ENCODE data around the gene SLC4A2.
A peak's percentile ranks its signal among the peaks of the same experiment; 100 is the strongest.

The SLC4A2 gene

DNA sequence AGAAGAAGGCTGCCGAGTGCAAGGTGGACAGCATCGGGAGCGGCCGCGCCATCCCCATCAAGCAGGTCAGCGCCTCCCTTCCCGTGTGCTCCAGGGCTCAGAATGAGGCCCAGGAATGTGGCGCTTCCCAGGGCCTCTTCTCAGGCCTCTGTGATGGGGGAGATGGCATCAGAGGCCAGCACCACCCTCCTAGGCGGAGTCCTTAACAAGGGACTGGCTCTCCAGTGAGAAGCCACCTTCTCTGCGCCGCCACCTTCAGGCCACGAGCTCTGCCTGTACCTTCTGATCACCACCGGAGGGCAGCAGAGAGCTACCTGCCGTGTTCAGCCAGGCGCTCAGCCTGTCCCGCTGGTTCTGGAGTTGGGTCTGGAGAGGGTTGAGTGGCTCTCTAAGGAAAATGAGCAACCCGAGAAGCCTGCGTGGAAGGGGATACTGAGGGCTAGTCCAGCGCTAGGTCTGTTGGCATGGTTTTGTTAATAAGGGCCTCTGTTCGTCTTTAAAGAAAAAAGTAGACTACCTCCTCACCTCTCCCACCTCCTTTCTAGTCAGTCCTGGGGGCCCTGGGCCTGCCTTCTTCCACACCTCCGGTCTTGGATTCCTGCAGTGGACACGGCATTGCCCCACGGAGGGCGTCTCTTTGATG, 64.6 kb downstream of the SLC4A2 start:
- ChIA-PET POLR2A (interaction anchor here (1.3 to 1.4 kb wide), 2 partner anchors 43 to 96 kb away, joined by 3 to 5 read pairs; partner anchors contain the start of genes ABCB8 and FASTK), CTCF (interaction anchor here (0.6 to 2.6 kb wide), 42 partner anchors 8 to 1953 kb away, joined by 3 to 20 read pairs (median 4); partner anchors contain the start of genes ABCF2, CHPF2, GBX1 and H2BK1)
- no peaks in the 10 kb centered on the region for H3K4me1 ChIP-seq (ENCODE audit: control insufficient read depth, insufficient read depth, low read length)
- H3K27ac ChIP-seq (ENCODE audit: extremely low read depth, low read depth, low read length) = no peak overlapping the region
- H3K9me3 ChIP-seq (ENCODE audit: control insufficient read depth, insufficient read depth, low read depth, low read length) = no peaks in the 10 kb centered on the region
- H3K4me3 ChIP-seq (ENCODE audit: low read depth, low read length) = no peak overlapping the region
- peaks cover 0 to 91% of the 10 kb centered on the region in 2 experiments; a peak in 1 of 3 replicates for H3K36me3 ChIP-seq (ENCODE audit: control insufficient read depth in 2 of 2, insufficient read depth in 1 of 2, low read length in 2 of 2)
- TF ChIP-seq ZBTB17 (tag by site-specific recombination; IDR thresholded peaks at IDR 0.05) (peak; percentile 65), ZNF341 (tag by site-specific recombination; IDR thresholded peaks at IDR 0.05; ENCODE audit: low read depth) (no peak), ZNF324 (tag by site-specific recombination; IDR thresholded peaks at IDR 0.05) (0 out of 2 replicates have a peak, but pooled peaks have one; percentile 32), ZSCAN16 (tag by site-specific recombination; IDR thresholded peaks at IDR 0.05) (no peak), ZNF548 (tag by site-specific recombination; IDR thresholded peaks at IDR 0.05) (no peak), ZNF664 (tag by site-specific recombination; IDR thresholded peaks at IDR 0.05) (no peak), SP3 (tag by site-specific recombination; IDR thresholded peaks at IDR 0.05) (no peak), MYNN (tag by site-specific recombination; IDR thresholded peaks at IDR 0.05; ENCODE audit: borderline replicate concordance) (no peak), ZEB2 (tag by site-specific recombination; IDR thresholded peaks at IDR 0.05) (0 out of 2 replicates have a peak, but pooled peaks have one; percentile 30), ZNF2 (tag by site-specific recombination; IDR thresholded peaks at IDR 0.05) (peak; percentile 46; the same call in 1 of the 2 replicates), ZBTB1 (tag by site-specific recombination; IDR thresholded peaks at IDR 0.05) (no peak), ZNF335 (tag by site-specific recombination; conservative IDR thresholded peaks at IDR 0.05) (no peak), EGR2 (tag by site-specific recombination; IDR thresholded peaks at IDR 0.05; ENCODE audit: low read depth) (no peak), ZNF16 (tag by site-specific recombination; IDR thresholded peaks at IDR 0.05; ENCODE audit: low read depth) (no peak), ZNF202 (tag by site-specific recombination; IDR thresholded peaks at IDR 0.05; ENCODE audit: borderline replicate concordance) (no peak), IKZF3 (tag by site-specific recombination; IDR thresholded peaks at IDR 0.05) (peak; percentile 55), ZNF394 (tag by site-specific recombination; IDR thresholded peaks at IDR 0.05; ENCODE audit: borderline replicate concordance) (peak; percentile 41; the same call in 1 of the 2 replicates), ZBTB48 (tag by site-specific recombination; IDR thresholded peaks at IDR 0.05) (0 out of 2 replicates have a peak, but pooled peaks have one; percentile 39), ZNF302 (tag by site-specific recombination; IDR thresholded peaks at IDR 0.05; ENCODE audit: low read depth) (no peak), ZNF23 (tag by site-specific recombination; IDR thresholded peaks at IDR 0.05; ENCODE audit: borderline replicate concordance) (no peak), ZNF169 (tag by site-specific recombination; IDR thresholded peaks at IDR 0.05) (no peak), ZNF561 (tag by site-specific recombination; IDR thresholded peaks at IDR 0.05; ENCODE audit: borderline replicate concordance) (no peak)
- TF ChIP-seq, protein P1, sequence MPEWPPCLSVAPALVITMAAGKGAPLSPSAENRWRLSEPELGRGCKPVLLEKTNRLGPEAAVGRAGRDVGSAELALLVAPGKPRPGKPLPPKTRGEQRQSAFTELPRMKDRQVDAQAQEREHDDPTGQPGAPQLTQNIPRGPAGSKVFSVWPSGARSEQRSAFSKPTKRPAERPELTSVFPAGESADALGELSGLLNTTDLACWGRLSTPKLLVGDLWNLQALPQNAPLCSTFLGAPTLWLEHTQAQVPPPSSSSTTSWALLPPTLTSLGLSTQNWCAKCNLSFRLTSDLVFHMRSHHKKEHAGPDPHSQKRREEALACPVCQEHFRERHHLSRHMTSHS (tag by site-specific recombination; IDR thresholded peaks at IDR 0.05) = no peak
- TF ChIP-seq, protein P2, sequence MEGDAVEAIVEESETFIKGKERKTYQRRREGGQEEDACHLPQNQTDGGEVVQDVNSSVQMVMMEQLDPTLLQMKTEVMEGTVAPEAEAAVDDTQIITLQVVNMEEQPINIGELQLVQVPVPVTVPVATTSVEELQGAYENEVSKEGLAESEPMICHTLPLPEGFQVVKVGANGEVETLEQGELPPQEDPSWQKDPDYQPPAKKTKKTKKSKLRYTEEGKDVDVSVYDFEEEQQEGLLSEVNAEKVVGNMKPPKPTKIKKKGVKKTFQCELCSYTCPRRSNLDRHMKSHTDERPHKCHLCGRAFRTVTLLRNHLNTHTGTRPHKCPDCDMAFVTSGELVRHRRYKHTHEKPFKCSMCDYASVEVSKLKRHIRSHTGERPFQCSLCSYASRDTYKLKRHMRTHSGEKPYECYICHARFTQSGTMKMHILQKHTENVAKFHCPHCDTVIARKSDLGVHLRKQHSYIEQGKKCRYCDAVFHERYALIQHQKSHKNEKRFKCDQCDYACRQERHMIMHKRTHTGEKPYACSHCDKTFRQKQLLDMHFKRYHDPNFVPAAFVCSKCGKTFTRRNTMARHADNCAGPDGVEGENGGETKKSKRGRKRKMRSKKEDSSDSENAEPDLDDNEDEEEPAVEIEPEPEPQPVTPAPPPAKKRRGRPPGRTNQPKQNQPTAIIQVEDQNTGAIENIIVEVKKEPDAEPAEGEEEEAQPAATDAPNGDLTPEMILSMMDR (tag by site-specific recombination; IDR thresholded peaks at IDR 0.05) = peak; percentile 99
- TF ChIP-seq, protein P3, sequence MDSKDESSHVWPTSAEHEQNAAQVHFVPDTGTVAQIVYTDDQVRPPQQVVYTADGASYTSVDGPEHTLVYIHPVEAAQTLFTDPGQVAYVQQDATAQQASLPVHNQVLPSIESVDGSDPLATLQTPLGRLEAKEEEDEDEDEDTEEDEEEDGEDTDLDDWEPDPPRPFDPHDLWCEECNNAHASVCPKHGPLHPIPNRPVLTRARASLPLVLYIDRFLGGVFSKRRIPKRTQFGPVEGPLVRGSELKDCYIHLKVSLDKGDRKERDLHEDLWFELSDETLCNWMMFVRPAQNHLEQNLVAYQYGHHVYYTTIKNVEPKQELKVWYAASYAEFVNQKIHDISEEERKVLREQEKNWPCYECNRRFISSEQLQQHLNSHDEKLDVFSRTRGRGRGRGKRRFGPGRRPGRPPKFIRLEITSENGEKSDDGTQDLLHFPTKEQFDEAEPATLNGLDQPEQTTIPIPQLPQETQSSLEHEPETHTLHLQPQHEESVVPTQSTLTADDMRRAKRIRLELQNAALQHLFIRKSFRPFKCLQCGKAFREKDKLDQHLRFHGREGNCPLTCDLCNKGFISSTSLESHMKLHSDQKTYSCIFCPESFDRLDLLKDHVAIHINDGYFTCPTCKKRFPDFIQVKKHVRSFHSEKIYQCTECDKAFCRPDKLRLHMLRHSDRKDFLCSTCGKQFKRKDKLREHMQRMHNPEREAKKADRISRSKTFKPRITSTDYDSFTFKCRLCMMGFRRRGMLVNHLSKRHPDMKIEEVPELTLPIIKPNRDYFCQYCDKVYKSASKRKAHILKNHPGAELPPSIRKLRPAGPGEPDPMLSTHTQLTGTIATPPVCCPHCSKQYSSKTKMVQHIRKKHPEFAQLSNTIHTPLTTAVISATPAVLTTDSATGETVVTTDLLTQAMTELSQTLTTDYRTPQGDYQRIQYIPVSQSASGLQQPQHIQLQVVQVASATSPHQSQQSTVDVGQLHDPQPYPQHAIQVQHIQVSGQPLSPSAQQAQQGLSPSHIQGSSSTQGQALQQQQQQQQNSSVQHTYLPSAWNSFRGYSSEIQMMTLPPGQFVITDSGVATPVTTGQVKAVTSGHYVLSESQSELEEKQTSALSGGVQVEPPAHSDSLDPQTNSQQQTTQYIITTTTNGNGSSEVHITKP (tag by site-specific recombination; IDR thresholded peaks at IDR 0.05) = 0 out of 2 replicates have a peak, but pooled peaks have one; percentile 21
- TF ChIP-seq, protein P4, sequence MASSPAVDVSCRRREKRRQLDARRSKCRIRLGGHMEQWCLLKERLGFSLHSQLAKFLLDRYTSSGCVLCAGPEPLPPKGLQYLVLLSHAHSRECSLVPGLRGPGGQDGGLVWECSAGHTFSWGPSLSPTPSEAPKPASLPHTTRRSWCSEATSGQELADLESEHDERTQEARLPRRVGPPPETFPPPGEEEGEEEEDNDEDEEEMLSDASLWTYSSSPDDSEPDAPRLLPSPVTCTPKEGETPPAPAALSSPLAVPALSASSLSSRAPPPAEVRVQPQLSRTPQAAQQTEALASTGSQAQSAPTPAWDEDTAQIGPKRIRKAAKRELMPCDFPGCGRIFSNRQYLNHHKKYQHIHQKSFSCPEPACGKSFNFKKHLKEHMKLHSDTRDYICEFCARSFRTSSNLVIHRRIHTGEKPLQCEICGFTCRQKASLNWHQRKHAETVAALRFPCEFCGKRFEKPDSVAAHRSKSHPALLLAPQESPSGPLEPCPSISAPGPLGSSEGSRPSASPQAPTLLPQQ (tag by site-specific recombination; IDR thresholded peaks at IDR 0.05) = 0 out of 2 replicates have a peak, but pooled peaks have one; percentile 24
- TF ChIP-seq, protein P5, sequence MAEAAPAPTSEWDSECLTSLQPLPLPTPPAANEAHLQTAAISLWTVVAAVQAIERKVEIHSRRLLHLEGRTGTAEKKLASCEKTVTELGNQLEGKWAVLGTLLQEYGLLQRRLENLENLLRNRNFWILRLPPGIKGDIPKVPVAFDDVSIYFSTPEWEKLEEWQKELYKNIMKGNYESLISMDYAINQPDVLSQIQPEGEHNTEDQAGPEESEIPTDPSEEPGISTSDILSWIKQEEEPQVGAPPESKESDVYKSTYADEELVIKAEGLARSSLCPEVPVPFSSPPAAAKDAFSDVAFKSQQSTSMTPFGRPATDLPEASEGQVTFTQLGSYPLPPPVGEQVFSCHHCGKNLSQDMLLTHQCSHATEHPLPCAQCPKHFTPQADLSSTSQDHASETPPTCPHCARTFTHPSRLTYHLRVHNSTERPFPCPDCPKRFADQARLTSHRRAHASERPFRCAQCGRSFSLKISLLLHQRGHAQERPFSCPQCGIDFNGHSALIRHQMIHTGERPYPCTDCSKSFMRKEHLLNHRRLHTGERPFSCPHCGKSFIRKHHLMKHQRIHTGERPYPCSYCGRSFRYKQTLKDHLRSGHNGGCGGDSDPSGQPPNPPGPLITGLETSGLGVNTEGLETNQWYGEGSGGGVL (tag by site-specific recombination; IDR thresholded peaks at IDR 0.05) = no peak
